Measurements from ENCODE around the gene IMP3. TPM values are rescaled to one million over a fixed set of nuclear protein-coding genes. Genes with fewer than 3 reads are reported as not detected.
A peak's percentile ranks its signal among the peaks of the same experiment; 100 is the strongest.

The IMP3 gene
- total RNA-seq, 4 donors from 2014 or later: 162 to 194 (median 170) TPM

DNA sequence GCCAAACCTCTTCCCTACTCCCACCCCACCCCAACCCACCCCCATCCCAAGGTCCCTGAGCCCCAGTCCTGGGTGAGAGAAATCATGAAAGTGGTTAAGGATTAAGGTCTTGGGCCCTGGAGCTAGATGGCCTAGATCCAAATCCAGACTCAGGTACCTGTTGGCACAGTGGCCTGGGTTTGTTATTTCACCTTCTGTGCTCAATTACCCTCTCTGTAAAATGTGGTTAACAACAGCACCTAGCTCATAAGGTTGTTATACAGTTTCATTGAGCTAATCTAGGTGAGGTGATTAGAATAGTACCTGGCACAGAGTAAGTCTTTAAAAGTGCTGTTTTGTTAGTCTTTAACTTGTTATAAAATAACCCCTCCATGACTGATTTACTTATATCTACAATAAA lies 8.1 kb downstream of the IMP3 start:
- ATAC-seq (ENCODE audit: low FRiP score) (no peak), DNase-seq (ENCODE audit: low spot score) (no peak)
- no peak for TF ChIP-seq CTCF (IDR thresholded peaks at IDR 0.05)

- peak; percentile 70 for DNase-seq (ENCODE audit: low spot score)
- no peak for TF ChIP-seq CTCF (IDR thresholded peaks at IDR 0.05)
These were observed 14.3 kb downstream of the IMP3 start, which contains the start of gene SNUPN for GRCh38 chr15:75625542-75626347. SNUPN (minus strand) TSS chr15:75625725; CDS start chr15:75621051, 4,674 bp downstream.

DNA sequence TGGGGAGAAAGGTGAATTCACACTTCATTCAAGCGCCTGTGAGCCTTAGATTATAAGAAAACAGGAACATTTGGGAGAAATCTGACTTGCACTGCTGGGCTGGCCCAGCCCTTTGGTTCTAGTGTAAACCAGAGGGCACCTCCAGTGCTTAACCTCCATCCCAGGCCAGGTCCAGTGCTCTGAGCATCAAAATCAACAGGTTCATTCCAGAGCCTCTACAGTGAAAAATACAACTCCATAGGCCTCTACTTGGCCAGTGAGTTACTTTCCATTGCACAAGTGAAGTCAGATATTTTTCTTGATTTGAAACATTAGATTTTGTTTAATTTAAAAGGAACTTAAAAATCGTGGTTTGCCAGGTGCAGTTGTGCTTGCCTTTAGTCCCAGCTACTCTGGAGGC lies 17.5 kb downstream of the IMP3 start:
- no peak for TF ChIP-seq CTCF (IDR thresholded peaks at IDR 0.05)
- ATAC-seq (ENCODE audit: low FRiP score) (no peak), DNase-seq (ENCODE audit: low spot score) (no peak)

More at GRCh38 chr15:75625542-75626347, 14.3 kb downstream of the IMP3 start, which contains the start of gene SNUPN:
- ATAC-seq (ENCODE audit: low FRiP score): peak; percentile 89

DNA sequence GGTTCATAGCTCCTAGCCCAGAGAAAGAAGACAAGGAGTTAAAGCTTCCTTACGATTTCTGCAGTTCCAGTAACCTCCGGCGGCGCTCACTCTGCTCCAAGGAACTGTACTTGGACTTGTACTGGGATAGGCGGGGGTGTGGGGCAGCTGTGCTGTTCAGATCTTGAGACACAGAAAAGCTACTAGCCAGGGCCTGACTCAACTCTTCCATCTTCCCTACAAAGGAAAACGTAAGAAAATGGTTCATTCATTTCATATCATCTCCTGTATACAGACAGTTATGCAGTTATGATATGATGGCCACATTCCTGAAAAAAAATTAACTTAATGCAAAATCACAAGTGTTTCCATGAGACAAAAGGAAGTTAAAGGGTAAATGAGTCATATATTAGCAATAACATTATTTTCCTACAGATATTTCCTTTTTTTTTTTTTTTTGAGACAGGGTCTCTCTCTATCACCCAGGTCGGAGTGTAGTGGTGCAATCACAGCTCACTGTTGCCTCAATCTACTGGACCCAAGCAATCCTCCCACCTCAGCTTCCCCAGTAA lies 19.1 kb downstream of the IMP3 start:
- TF ChIP-seq CTCF (IDR thresholded peaks at IDR 0.05): no peak
- peak; percentile 86 for ATAC-seq (ENCODE audit: low FRiP score)
- peak; percentile 40 for DNase-seq (ENCODE audit: low spot score)

DNA sequence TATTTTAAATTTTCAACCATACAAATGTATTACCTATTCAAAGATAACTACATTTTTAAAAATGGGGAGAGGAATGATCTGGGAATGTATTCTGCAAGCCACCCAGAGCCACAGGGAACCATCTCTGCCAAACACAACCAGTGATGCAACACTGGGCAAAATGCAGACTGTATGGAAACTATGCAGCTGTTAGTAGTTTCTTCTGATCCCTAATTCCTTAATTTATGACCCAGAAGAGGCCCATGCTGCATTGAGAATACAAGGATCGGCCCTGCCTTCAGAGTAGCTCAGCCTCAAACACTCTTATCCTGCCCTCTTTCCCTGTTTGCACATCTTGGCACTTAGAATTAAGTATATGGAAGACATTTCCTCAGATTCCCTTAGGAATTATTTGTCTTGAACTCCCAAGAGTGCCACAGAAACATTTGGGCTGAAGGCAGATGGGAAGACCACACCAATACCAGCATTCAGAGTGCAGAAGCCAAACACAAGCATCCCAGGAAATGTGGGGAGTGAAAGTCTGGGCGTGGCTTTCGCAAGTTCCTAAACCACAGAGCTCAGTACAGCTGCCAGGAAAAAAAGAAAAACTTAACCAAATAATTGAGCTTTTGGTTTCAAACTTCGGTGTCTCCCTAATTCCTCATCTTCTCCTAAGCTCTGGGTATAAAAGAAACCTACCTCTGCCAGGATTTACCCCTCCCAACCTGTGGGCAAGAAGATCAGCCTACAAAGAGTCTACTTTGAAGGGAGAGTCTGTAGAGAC lies 19.8 kb downstream of the IMP3 start:
- TF ChIP-seq CTCF (IDR thresholded peaks at IDR 0.05): no peak
- DNase-seq (ENCODE audit: low spot score) (no peak), ATAC-seq (ENCODE audit: low FRiP score) (peak; percentile 46)

- no peak for TF ChIP-seq CTCF (IDR thresholded peaks at IDR 0.05)
- no peak for ATAC-seq (ENCODE audit: low FRiP score)
- DNase-seq (ENCODE audit: low spot score): no peak
These were observed 23.3 kb downstream of the IMP3 start for GRCh38 chr15:75616766-75617165.
